ENCODE measurements around the gene CALB2.

The CALB2 gene

DNA sequence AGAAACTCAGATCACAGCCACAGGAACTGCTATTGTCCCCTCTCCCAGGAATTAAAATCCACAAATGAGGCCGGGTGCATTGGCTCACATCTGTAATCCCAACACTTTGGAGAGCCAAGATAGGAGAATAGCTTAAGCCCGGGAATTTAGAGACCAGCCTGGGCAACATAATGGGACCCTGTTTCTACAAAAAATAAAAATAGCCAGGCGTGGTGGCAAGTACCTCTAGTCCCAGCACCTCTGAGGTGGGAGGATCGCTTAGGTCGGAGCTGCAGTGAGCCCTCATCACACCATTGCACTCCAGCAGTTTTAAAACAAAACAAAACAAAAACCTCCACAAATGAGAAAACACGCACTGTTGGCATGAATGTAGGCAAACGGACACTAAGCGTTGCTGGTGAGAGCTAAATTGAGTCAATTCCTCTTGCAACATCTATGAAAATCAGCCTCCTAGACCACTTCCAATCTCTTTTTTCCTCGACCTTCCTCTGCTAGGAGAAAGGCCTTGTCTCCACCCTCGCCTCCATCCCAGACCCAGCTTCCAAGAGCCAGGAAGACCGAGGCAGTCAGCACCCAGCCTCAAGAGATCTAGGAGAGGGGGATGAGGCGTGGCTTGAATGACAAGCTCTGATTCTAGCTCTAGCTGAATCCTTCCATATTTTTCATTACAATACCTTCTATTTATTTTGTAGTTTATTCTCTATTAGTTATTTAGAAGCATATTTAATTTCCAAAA lies 68.5 kb downstream of the CALB2 start:
- TF ChIP-seq, protein P1, sequence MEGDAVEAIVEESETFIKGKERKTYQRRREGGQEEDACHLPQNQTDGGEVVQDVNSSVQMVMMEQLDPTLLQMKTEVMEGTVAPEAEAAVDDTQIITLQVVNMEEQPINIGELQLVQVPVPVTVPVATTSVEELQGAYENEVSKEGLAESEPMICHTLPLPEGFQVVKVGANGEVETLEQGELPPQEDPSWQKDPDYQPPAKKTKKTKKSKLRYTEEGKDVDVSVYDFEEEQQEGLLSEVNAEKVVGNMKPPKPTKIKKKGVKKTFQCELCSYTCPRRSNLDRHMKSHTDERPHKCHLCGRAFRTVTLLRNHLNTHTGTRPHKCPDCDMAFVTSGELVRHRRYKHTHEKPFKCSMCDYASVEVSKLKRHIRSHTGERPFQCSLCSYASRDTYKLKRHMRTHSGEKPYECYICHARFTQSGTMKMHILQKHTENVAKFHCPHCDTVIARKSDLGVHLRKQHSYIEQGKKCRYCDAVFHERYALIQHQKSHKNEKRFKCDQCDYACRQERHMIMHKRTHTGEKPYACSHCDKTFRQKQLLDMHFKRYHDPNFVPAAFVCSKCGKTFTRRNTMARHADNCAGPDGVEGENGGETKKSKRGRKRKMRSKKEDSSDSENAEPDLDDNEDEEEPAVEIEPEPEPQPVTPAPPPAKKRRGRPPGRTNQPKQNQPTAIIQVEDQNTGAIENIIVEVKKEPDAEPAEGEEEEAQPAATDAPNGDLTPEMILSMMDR (conservative IDR thresholded peaks at IDR 0.05; ENCODE audit: low read depth, low read length): no peak
- no peak overlapping the region for H3K9ac ChIP-seq
- H3K27me3 ChIP-seq (ENCODE audit: insufficient read depth, low read depth): no peaks in the 10 kb centered on the region
- H3K79me2 ChIP-seq (ENCODE audit: insufficient read depth, low read depth): no peaks in the 10 kb centered on the region
- H2AFZ ChIP-seq (ENCODE audit: low read depth): no peak overlapping the region
- no peak overlapping the region for H3K4me3 ChIP-seq (IDR thresholded peaks at IDR 0.05; ENCODE audit: insufficient read depth, low read depth, low read length)
- no peaks in the 10 kb centered on the region for H4K20me1 ChIP-seq (ENCODE audit: insufficient read depth)
- H3K36me3 ChIP-seq (ENCODE audit: insufficient read depth): no peaks in the 10 kb centered on the region
- no peaks in the 10 kb centered on the region for H3K4me1 ChIP-seq (ENCODE audit: low read depth, poor library complexity, severe bottlenecking)
- H3K4me2 ChIP-seq: no peak overlapping the region
- H3K27ac ChIP-seq: no peak overlapping the region

- no peaks in the 10 kb centered on the region for H3K79me2 ChIP-seq (ENCODE audit: insufficient read depth, low read depth)
- no peaks in the 10 kb centered on the region for H3K36me3 ChIP-seq (ENCODE audit: insufficient read depth)
- H3K4me3 ChIP-seq (IDR thresholded peaks at IDR 0.05; ENCODE audit: insufficient read depth, low read depth, low read length): no peak overlapping the region
- TF ChIP-seq, protein P1 (conservative IDR thresholded peaks at IDR 0.05; ENCODE audit: low read depth, low read length): no peak
- H2AFZ ChIP-seq (ENCODE audit: low read depth): no peak overlapping the region
- H3K4me1 ChIP-seq (ENCODE audit: low read depth, poor library complexity, severe bottlenecking): no peaks in the 10 kb centered on the region
- no peak overlapping the region for H3K27ac ChIP-seq
- H3K9ac ChIP-seq: no peak overlapping the region
- H4K20me1 ChIP-seq (ENCODE audit: insufficient read depth): no peaks in the 10 kb centered on the region
- no peaks in the 10 kb centered on the region for H3K27me3 ChIP-seq (ENCODE audit: insufficient read depth, low read depth)
- no peak overlapping the region for H3K4me2 ChIP-seq
These were observed 69.9 kb downstream of the CALB2 start for GRCh38 chr16:71428385-71428784.

GRCh38 chr16:71428883-71429282 lies 70.4 kb downstream of the CALB2 start:
- Histone ChIP-seq H3K36me3 (ENCODE audit: insufficient read depth) (no peaks in the 10 kb centered on the region), H3K4me1 (ENCODE audit: low read depth, poor library complexity, severe bottlenecking) (no peaks in the 10 kb centered on the region), H2AFZ (ENCODE audit: low read depth) (no peak overlapping the region), H3K27ac (no peak overlapping the region), H4K20me1 (ENCODE audit: insufficient read depth) (no peaks in the 10 kb centered on the region), H3K27me3 (ENCODE audit: insufficient read depth, low read depth) (no peaks in the 10 kb centered on the region), H3K4me3 (IDR thresholded peaks at IDR 0.05; ENCODE audit: insufficient read depth, low read depth, low read length) (no peak overlapping the region), H3K4me2 (no peak overlapping the region), H3K9ac (no peak overlapping the region), H3K79me2 (ENCODE audit: insufficient read depth, low read depth) (no peaks in the 10 kb centered on the region)
- TF ChIP-seq, protein P1 (conservative IDR thresholded peaks at IDR 0.05; ENCODE audit: low read depth, low read length): no peak

DNA sequence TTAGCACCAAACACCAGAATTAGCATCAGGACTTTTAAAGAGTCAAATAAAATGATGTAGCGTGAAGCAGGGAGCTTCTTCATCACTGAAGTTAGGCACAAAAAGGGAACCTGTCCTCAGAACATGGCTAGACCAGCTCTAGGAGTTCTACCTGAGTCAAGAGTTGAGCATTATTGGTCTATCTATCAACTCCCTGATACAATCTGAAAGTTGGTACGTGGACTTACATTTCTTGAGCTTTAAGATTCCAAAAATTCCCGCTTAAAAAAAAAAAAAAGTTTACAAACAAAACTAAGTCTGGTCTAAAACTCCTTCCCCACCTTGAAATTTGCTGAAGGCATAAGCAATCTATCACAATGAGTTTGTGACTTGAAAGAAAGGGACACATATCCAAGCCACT lies 71.1 kb downstream of the CALB2 start:
- H2AFZ ChIP-seq (ENCODE audit: low read depth): no peak overlapping the region
- no peak overlapping the region for H3K9ac ChIP-seq
- H3K27ac ChIP-seq: no peak overlapping the region
- no peaks in the 10 kb centered on the region for H4K20me1 ChIP-seq (ENCODE audit: insufficient read depth)
- no peaks in the 10 kb centered on the region for H3K79me2 ChIP-seq (ENCODE audit: insufficient read depth, low read depth)
- no peaks in the 10 kb centered on the region for H3K27me3 ChIP-seq (ENCODE audit: insufficient read depth, low read depth)
- H3K36me3 ChIP-seq (ENCODE audit: insufficient read depth): no peaks in the 10 kb centered on the region
- no peak overlapping the region for H3K4me2 ChIP-seq
- H3K4me1 ChIP-seq (ENCODE audit: low read depth, poor library complexity, severe bottlenecking): no peaks in the 10 kb centered on the region
- TF ChIP-seq, protein P1 (conservative IDR thresholded peaks at IDR 0.05; ENCODE audit: low read depth, low read length): no peak
- no peak overlapping the region for H3K4me3 ChIP-seq (IDR thresholded peaks at IDR 0.05; ENCODE audit: insufficient read depth, low read depth, low read length)
